Measurements from ENCODE around the gene LZIC.
A peak's percentile ranks its signal among the peaks of the same experiment; 100 is the strongest.
"Not testable (repeated sequence)": the region's sequence is repeated elsewhere in the genome, so short reads cannot be mapped to it uniquely, and the experiment has no call there.

LZIC gene

GRCh38 chr1:9942939-9943788, at the start of gene LZIC, which contains the start of gene NMNAT1:
Gene LZIC (minus strand): TSS chr1:9943391. CDS start chr1:9936619, 6,772 bp downstream.
Gene NMNAT1 (plus strand): TSS chr1:9943475. CDS start chr1:9972074, 28,599 bp downstream.
- DNase-seq: peak; percentile 65

- no peak for DNase-seq
These were observed 49.7 kb upstream of the LZIC start for GRCh38 chr1:9992910-9993309.

- DNase-seq: no peak
These were observed 47.8 kb upstream of the LZIC start for GRCh38 chr1:9990944-9991343.

- DNase-seq: no peak
These were observed 46.6 kb upstream of the LZIC start for GRCh38 chr1:9989773-9990172.

- no peak for DNase-seq
These were observed 41.8 kb upstream of the LZIC start for GRCh38 chr1:9985001-9985400.

- DNase-seq: no peak
These were observed 41.1 kb upstream of the LZIC start for GRCh38 chr1:9984253-9984652.

- peak; percentile 53 for DNase-seq
These were observed 17.7 kb upstream of the LZIC start for GRCh38 chr1:9960706-9961562.

GRCh38 chr1:9960011-9960410, 16.8 kb upstream of the LZIC start:
- no peak for DNase-seq

- no peak for DNase-seq
These were observed 14.5 kb upstream of the LZIC start for GRCh38 chr1:9957726-9958125.

GRCh38 chr1:9946315-9946714, 3.1 kb upstream of the LZIC start:
- no peak for DNase-seq

- peak; percentile 58 for DNase-seq
These were observed 722 bp downstream of the LZIC start for GRCh38 chr1:9942399-9942938.

- DNase-seq: no peak
These were observed 13.5 kb downstream of the LZIC start for GRCh38 chr1:9929431-9930385.

GRCh38 chr1:9927259-9927658, 15.9 kb downstream of the LZIC start:
- DNase-seq: no peak

- DNase-seq: no peak
These were observed 20.8 kb downstream of the LZIC start for GRCh38 chr1:9922342-9922741.

GRCh38 chr1:9920606-9921005, 22.6 kb downstream of the LZIC start:
- DNase-seq: no peak

- DNase-seq: no peak
These were observed 25.3 kb downstream of the LZIC start for GRCh38 chr1:9917901-9918300.

- DNase-seq: not testable (repeated sequence)
These were observed 25.7 kb downstream of the LZIC start for GRCh38 chr1:9917495-9917894.

GRCh38 chr1:9916452-9916851, 26.7 kb downstream of the LZIC start:
- no peak for DNase-seq

- DNase-seq: no peak
These were observed 28.6 kb downstream of the LZIC start for GRCh38 chr1:9914610-9914937.

GRCh38 chr1:9912264-9912936, 30.8 kb downstream of the LZIC start:
- no peak for DNase-seq

- peak; percentile 93 for DNase-seq
These were observed 32.6 kb downstream of the LZIC start for GRCh38 chr1:9910423-9911178.
